ENCODE data around the gene CORO6. TPM values are rescaled to one million over a fixed set of nuclear protein-coding genes. Genes with fewer than 3 reads are reported as not detected.

The CORO6 gene
- total RNA-seq, 3 donors from 2014 or later: 6.6 to 21.3 (median 16.8) TPM

DNA sequence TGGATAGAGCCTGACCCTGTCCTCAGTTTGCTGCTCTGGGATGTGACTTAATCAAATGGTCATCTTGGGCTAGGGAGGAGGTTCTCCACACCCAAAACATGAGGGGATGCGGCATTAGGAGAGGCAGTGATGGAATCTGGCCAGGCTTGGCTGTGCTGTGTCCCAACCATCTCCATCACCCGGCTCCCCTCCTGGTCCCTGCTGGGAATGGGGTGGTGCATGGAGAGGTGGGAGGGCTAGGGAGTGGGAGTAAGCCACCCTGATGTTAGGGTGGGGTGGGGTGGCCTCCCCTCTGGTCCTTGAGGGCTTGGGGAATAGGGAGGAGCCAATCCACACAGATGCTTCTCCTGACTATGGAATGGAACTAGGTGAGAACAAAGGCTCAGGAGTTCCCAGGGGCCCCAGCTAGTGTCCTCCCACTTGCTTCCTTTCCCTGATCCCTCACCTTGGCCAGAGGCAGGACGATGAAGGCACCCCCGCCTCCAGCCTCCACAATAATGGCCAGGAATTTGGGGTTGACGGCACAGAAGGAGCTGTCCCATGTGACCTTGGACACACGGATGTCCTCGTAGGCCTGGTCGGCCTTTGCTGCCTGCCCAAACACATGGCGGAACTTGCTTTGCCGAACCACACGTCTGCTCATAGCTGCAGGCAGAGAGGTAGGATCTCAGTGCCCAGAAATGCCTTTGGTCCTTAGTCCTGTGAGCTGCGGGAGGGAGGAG, 1.8 kb downstream of the CORO6 start:
- peaks cover 8 to 16% of the 10 kb centered on the region in 2 donors for H3K4me1 ChIP-seq
- no peak for TF ChIP-seq POLR2AphosphoS5 (IDR thresholded peaks at IDR 0.05)
- TF ChIP-seq, protein P1, sequence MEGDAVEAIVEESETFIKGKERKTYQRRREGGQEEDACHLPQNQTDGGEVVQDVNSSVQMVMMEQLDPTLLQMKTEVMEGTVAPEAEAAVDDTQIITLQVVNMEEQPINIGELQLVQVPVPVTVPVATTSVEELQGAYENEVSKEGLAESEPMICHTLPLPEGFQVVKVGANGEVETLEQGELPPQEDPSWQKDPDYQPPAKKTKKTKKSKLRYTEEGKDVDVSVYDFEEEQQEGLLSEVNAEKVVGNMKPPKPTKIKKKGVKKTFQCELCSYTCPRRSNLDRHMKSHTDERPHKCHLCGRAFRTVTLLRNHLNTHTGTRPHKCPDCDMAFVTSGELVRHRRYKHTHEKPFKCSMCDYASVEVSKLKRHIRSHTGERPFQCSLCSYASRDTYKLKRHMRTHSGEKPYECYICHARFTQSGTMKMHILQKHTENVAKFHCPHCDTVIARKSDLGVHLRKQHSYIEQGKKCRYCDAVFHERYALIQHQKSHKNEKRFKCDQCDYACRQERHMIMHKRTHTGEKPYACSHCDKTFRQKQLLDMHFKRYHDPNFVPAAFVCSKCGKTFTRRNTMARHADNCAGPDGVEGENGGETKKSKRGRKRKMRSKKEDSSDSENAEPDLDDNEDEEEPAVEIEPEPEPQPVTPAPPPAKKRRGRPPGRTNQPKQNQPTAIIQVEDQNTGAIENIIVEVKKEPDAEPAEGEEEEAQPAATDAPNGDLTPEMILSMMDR (IDR thresholded peaks at IDR 0.05): no peak
- TF ChIP-seq POLR2A (IDR thresholded peaks at IDR 0.05): no peak
- no peak overlapping the region for H3K27ac ChIP-seq
- no peaks in the 10 kb centered on the region for H3K27me3 ChIP-seq
- H3K9me3 ChIP-seq: no peaks in the 10 kb centered on the region
- H3K36me3 ChIP-seq: no peaks in the 10 kb centered on the region
- no peak for DNase-seq (ENCODE audit: low spot score in 2 of 2)
- H3K4me3 ChIP-seq: no peak overlapping the region
- intact Hi-C loops (cut with DNase I; ENCODE audit: low total_unique reads): no loop called here

- no peak for TF ChIP-seq POLR2AphosphoS5 (IDR thresholded peaks at IDR 0.05)
- H3K9me3 ChIP-seq: no peaks in the 10 kb centered on the region
- peaks cover 10 to 18% of the 10 kb centered on the region in 2 donors for H3K4me1 ChIP-seq
- H3K27ac ChIP-seq: no peak overlapping the region
- H3K4me3 ChIP-seq: no peak overlapping the region
- H3K27me3 ChIP-seq: no peaks in the 10 kb centered on the region
- no peak for DNase-seq (ENCODE audit: low spot score in 2 of 2)
- no peaks in the 10 kb centered on the region for H3K36me3 ChIP-seq
- intact Hi-C loops (cut with DNase I; ENCODE audit: low total_unique reads): no loop called here
Observed at GRCh38 chr17:29620271-29620670, 2.4 kb downstream of the CORO6 start.

DNA sequence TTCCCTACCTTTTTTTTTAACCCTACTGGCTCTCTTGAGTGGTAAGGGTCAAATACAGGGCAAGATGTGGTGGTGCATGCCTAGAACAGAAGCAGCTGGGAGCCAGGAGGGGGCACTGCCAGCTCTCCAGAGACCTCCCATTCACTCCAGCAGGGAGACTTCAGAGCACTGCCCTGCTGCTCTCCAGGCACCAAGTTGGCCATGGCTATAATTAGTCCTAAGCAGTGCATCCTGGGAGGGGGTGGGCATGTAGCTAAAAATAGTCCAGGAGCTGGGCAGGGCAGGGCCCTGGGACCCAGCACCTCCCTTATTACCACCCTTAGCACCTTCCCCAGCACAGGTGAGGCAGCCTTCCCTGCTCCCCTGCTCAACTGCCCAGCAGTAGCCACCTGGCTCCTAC, 3.5 kb downstream of the CORO6 start:
- no peak overlapping the region for H3K4me3 ChIP-seq
- peaks cover 10 to 18% of the 10 kb centered on the region in 2 donors for H3K4me1 ChIP-seq
- no peak overlapping the region for H3K27ac ChIP-seq
- TF ChIP-seq, protein P1 (IDR thresholded peaks at IDR 0.05): no peak
- TF ChIP-seq POLR2A (IDR thresholded peaks at IDR 0.05) (no peak), POLR2AphosphoS5 (IDR thresholded peaks at IDR 0.05) (no peak)
- no peaks in the 10 kb centered on the region for H3K36me3 ChIP-seq
- DNase-seq (ENCODE audit: low spot score in 2 of 2): no peak
- intact Hi-C loops (cut with DNase I; ENCODE audit: low total_unique reads): no loop called here
- H3K9me3 ChIP-seq: no peaks in the 10 kb centered on the region
- H3K27me3 ChIP-seq: no peaks in the 10 kb centered on the region

DNA sequence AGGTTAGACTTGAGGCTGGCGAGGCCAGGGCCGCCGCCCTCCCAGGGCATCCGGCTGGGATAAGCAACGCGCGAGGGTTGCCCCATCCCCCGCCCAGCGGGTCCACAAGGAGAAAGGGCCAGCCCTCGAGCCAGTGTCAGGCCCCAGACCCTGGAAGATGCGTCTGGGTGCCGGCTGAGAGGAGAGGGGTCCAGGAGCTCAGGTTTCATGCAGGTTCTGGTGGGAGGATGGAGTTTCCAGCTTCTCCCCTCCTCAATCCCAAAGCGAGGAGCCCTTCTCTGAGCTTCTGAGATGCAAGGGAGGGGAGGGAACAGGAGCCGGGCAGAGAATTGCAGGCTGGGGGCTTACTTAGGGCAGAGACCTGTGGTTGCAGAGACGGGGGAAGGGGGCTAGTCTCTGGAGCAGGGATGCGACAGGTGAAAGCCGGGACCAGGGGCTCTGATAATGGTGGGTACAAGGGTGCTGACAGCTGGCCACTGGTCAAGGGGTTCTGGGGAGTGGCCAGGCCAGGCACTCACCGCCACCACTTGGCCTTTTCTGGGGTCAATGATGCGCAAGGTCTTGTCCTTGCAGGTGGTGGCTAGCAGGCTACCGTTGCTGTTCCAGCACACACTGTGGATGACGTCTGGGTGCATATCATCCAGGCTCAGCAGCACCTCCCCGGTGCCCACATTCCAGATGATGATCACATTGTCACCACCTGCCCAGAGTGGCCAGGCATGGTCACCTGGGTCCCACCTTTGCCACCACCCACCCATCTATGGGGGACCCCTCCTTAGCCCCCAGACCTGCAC, 4.2 kb downstream of the CORO6 start:
- intact Hi-C loops (cut with DNase I; ENCODE audit: low total_unique reads): no loop called here
- no peak for DNase-seq (ENCODE audit: low spot score in 2 of 2)
- Histone ChIP-seq H3K36me3 (no peaks in the 10 kb centered on the region), H3K4me3 (peak overlapping the region; percentile 31 to 63 (median 44)), H3K27ac (peak overlapping the region in 1 of 2 donors; percentile 59), H3K27me3 (no peaks in the 10 kb centered on the region), H3K4me1 (peaks cover 15 to 18% of the 10 kb centered on the region in 2 donors), H3K9me3 (no peaks in the 10 kb centered on the region)
- TF ChIP-seq, protein P1 (IDR thresholded peaks at IDR 0.05): no peak
- TF ChIP-seq POLR2AphosphoS5 (IDR thresholded peaks at IDR 0.05) (no peak), POLR2A (IDR thresholded peaks at IDR 0.05) (no peak)

- Histone ChIP-seq H3K36me3 (no peaks in the 10 kb centered on the region), H3K27me3 (no peaks in the 10 kb centered on the region), H3K4me1 (peaks cover 17 to 18% of the 10 kb centered on the region in 2 donors), H3K4me3 (peak overlapping the region; percentile 31 to 63 (median 44)), H3K9me3 (no peaks in the 10 kb centered on the region), H3K27ac (peak overlapping the region; percentile 43 to 59)
- DNase-seq (ENCODE audit: low spot score in 2 of 2): peak in 1 of 2 donors; percentile 62
- TF ChIP-seq, protein P1 (IDR thresholded peaks at IDR 0.05): peak in 2 of 3 donors; percentile 44 to 53
- TF ChIP-seq POLR2AphosphoS5 (IDR thresholded peaks at IDR 0.05): no peak
- TF ChIP-seq POLR2A (IDR thresholded peaks at IDR 0.05): no peak
- intact Hi-C loops (cut with DNase I; ENCODE audit: low total_unique reads): no loop called here
Observed at GRCh38 chr17:29617481-29618271, 5.0 kb downstream of the CORO6 start.

All from breast epithelium (tissue), 4 donors.